ENCODE measurements around the gene GPR179. TPM values are rescaled to one million over a fixed set of nuclear protein-coding genes. Genes with fewer than 3 reads are reported as not detected.

GPR179 gene
- total and polyA plus RNA-seq, 2 donors, result 0.04 to 0.11 TPM

Other genes with a start within 250 kb of the GPR179 start
- gene TBC1D3E, start 216.0 kb downstream of the GPR179 start, total RNA-seq, result 0.26 TPM
- gene TBC1D3E, start 216.0 kb downstream of the GPR179 start, polyA plus RNA-seq, result 0.06 TPM
- gene TBC1D3, start 151.4 kb downstream of the GPR179 start, total RNA-seq, result not detected
- 0.06 TPM for gene TBC1D3, start 151.4 kb downstream of the GPR179 start, polyA plus RNA-seq
- 26.9 TPM for gene MRPL45, start 46.8 kb downstream of the GPR179 start, total RNA-seq
- 33.9 TPM for gene MRPL45, start 46.8 kb downstream of the GPR179 start, polyA plus RNA-seq
- gene SOCS7, start 7.9 kb upstream of the GPR179 start, total RNA-seq, result 18.0 TPM
- gene SOCS7, start 7.9 kb upstream of the GPR179 start, polyA plus RNA-seq, result 9.2 TPM
- gene ARHGAP23, start 84.5 kb upstream of the GPR179 start, total RNA-seq, result 53.8 TPM
- 39.8 TPM for gene ARHGAP23, start 84.5 kb upstream of the GPR179 start, polyA plus RNA-seq

Data from urinary bladder (tissue), 2 donors.